HCT116 (cell line): Measurements from ENCODE around the gene TEAD3. TPM values are rescaled to one million over a fixed set of nuclear protein-coding genes. Genes with fewer than 3 reads are reported as not detected.

Experiments used
- ATAC-seq: fragments of 200-7000 bp; cut with Tn5 transposase; 2 replicates; pipeline ENCODE4 v1.9.1; 2020; ENCODE audit warnings: mild to moderate bottlenecking, moderate library complexity
- BruUV-seq: library from RNA; stranded (reverse); fragments of 400-500 nt; replicated peaks from 2 replicates; lab custom pipeline; 2021; lab: Mats Ljungman, UMichigan
- CTCF ChIA-PET: fragments of 300-600 bp; sonication (Branson Sonifier 250); formaldehyde crosslinking; loops from one replicate; lab custom pipeline; 2021; ENCODE audit warnings: antibody characterized with exemption; lab: Charles Lee
- POLR2A ChIA-PET: fragments of 300-600, 350-600 bp; sonication (Branson Sonifier 250); formaldehyde crosslinking; loops from one replicate; lab custom pipeline; 2021; ENCODE audit warnings: antibody characterized with exemption; lab: Charles Lee
- RAD21 ChIA-PET, 2 experiments: fragments of 300-600 bp; sonication (Branson Sonifier 250); formaldehyde crosslinking; loops; one replicate each; lab custom pipeline; 2023; ENCODE audit warnings: low total read pairs in 2 of 2; ENCODE audit not compliant: uncharacterized antibody in 2 of 2, unreplicated experiment in 2 of 2, low non-redundant PET in 1 of 2; lab: Charles Lee
- DNase-seq: peaks from one replicate; pipeline ENCODE4 v3.0.0-alpha.2; 2010; ENCODE audit warnings: low read depth, low spot score
- H2AFZ ChIP-seq: fragments of 200-600 bp; shearing (Covaris generic), sonication (generic); 2 replicates; pipeline ENCODE4 v1.6.1; 2017; ENCODE audit warnings: low read depth, mixed run types, mixed read lengths, antibody characterized with exemption, low read length; ENCODE audit not compliant: poor library complexity, severe bottlenecking
- H3K27ac ChIP-seq: 2 replicates; pipeline ENCODE4 v1.5.1; 2012; ENCODE audit warnings: low read depth, low read length
- H3K27me3 ChIP-seq: fragments of 200-600 bp; sonication (generic); 2 replicates; pipeline ENCODE4 v1.6.1; 2016; ENCODE audit warnings: mixed run types, low read length, mixed read lengths; ENCODE audit not compliant: insufficient read depth
- H3K36me3 ChIP-seq, 2 experiments: fragments of 200-500 bp in 1 of 2; fragments of 200-600 bp in 1 of 2; sonication (Bioruptor generic) in 1 of 2; sonication (generic) in 1 of 2; 2 replicates each; pipeline versions ENCODE4 v1.5.1 to v1.6.1; 2014 to 2016; ENCODE audit warnings: low read length in 2 of 2, inconsistent platforms in 1 of 2, mixed read lengths in 1 of 2, mixed run types in 1 of 2; ENCODE audit not compliant: insufficient read depth in 2 of 2, control insufficient read depth in 1 of 2
- H3K4me1 ChIP-seq, 2 experiments: fragments of 200-600 bp in 1 of 2; sonication (generic) in 1 of 2; 2 replicates each; pipeline versions ENCODE4 v1.5.1 to v1.6.1; 2012 to 2017; ENCODE audit warnings: low read length in 2 of 2, inconsistent platforms in 1 of 2, mild to moderate bottlenecking in 1 of 2, mixed read lengths in 1 of 2, mixed run types in 1 of 2, moderate library complexity in 1 of 2; ENCODE audit not compliant: insufficient read depth in 2 of 2, control insufficient read depth in 1 of 2
- H3K4me2 ChIP-seq: fragments of 200-600 bp; sonication (generic); 2 replicates; pipeline ENCODE4 v1.6.1; 2017; ENCODE audit warnings: mixed run types, low read length, mixed read lengths
- H3K4me3 ChIP-seq, 2 experiments: fragments of 200-600 bp in 1 of 2; sonication (generic) in 1 of 2; replicated peaks in 1 of 2; 2 replicates each; pipeline ENCODE4 v1.5.1; 2011 to 2016; ENCODE audit warnings: low read length in 2 of 2, control low read depth in 1 of 2, low read depth in 1 of 2, mild to moderate bottlenecking in 1 of 2, mixed read lengths in 1 of 2, mixed run types in 1 of 2
- H3K79me2 ChIP-seq: fragments of 200-600 bp; sonication (generic); 2 replicates; pipeline ENCODE4 v1.6.1; 2017; ENCODE audit warnings: mild to moderate bottlenecking, mixed run types, low read length, moderate library complexity, mixed read lengths; ENCODE audit not compliant: insufficient read depth
- H3K9ac ChIP-seq: fragments of 200-600 bp; sonication (generic); 2 replicates; pipeline ENCODE4 v1.6.1; 2016; ENCODE audit warnings: low read length, mixed read lengths
- H3K9me2 ChIP-seq: fragments of 200-600 bp; sonication (generic), shearing (Covaris generic); 2 replicates; pipeline ENCODE4 v1.6.1; 2017; ENCODE audit warnings: mixed run types, mild to moderate bottlenecking, moderate library complexity; ENCODE audit not compliant: insufficient read depth
- H3K9me3 ChIP-seq, 2 experiments: fragments of 200-500 bp in 1 of 2; fragments of 200-600 bp in 1 of 2; sonication (Bioruptor generic) in 1 of 2; sonication (generic) in 1 of 2; 2 replicates each; pipeline ENCODE4 v1.6.1; 2014 to 2017; ENCODE audit warnings: low read length in 2 of 2, mixed read lengths in 2 of 2, inconsistent platforms in 1 of 2, low read depth in 1 of 2, mild to moderate bottlenecking in 1 of 2, mixed run types in 1 of 2, moderate library complexity in 1 of 2; ENCODE audit not compliant: control insufficient read depth in 1 of 2, insufficient read depth in 1 of 2
- H4K20me1 ChIP-seq: fragments of 200-600 bp; sonication (generic), shearing (Covaris generic); 2 replicates; pipeline ENCODE4 v1.6.1; 2017; ENCODE audit warnings: mixed run types, mild to moderate bottlenecking, moderate library complexity; ENCODE audit not compliant: insufficient read depth
- CBX3 ChIP-seq: IDR thresholded peaks from 2 replicates; pipeline ENCODE4 v1.6.1; 2012; ENCODE audit warnings: low read depth
- CEBPB ChIP-seq: IDR thresholded peaks from 2 replicates; pipeline ENCODE4 v1.6.1; 2012; ENCODE audit warnings: low read depth
- EGR1 ChIP-seq: IDR thresholded peaks from 2 replicates; pipeline ENCODE4 v1.6.1; 2012; ENCODE audit warnings: low read depth
- ELF1 ChIP-seq: IDR thresholded peaks from 2 replicates; pipeline ENCODE4 v1.6.1; 2012; ENCODE audit warnings: low read depth, borderline replicate concordance
- EZH2 ChIP-seq: fragments of 200-600 bp; sonication (generic); IDR thresholded peaks from 2 replicates; pipeline ENCODE4 v1.6.1; 2017; ENCODE audit warnings: antibody characterized with exemption, mixed run types
- EZH2phosphoT487 ChIP-seq: fragments of 200-600 bp; IDR thresholded peaks from 2 replicates; pipeline ENCODE4 v1.6.1; 2018; ENCODE audit warnings: antibody characterized with exemption, borderline replicate concordance
- FOSL1 ChIP-seq: IDR thresholded peaks from 2 replicates; pipeline ENCODE4 v1.6.1; 2012; ENCODE audit warnings: low read depth
- JUND ChIP-seq: IDR thresholded peaks from 2 replicates; pipeline ENCODE4 v1.6.1; 2012
- POLR2A ChIP-seq: IDR thresholded peaks from 2 replicates; pipeline ENCODE4 v1.7.0; 2011; ENCODE audit warnings: borderline replicate concordance; ENCODE audit not compliant: insufficient read depth, insufficient read length; ENCODE audit errors: extremely low read depth
- RAD21 ChIP-seq: IDR thresholded peaks from 2 replicates; pipeline ENCODE4 v1.6.1; 2012; ENCODE audit warnings: low read depth, mild to moderate bottlenecking
- REST ChIP-seq: IDR thresholded peaks from 2 replicates; pipeline ENCODE4 v1.6.1; 2012; ENCODE audit warnings: low read depth
- SP1 ChIP-seq: IDR thresholded peaks from 2 replicates; pipeline ENCODE4 v1.6.1; 2012; ENCODE audit warnings: low read depth
- SRF ChIP-seq: IDR thresholded peaks from 2 replicates; pipeline ENCODE4 v1.6.1; 2012; ENCODE audit warnings: low read depth
- YY1 ChIP-seq: IDR thresholded peaks from 2 replicates; pipeline ENCODE4 v1.6.1; 2011; ENCODE audit warnings: low read length, low read depth, moderate library complexity, mild to moderate bottlenecking; ENCODE audit not compliant: insufficient replicate concordance; ENCODE audit errors: extremely low read depth
- ZBTB33 ChIP-seq: IDR thresholded peaks from 2 replicates; pipeline ENCODE4 v1.6.1; 2011; ENCODE audit warnings: mild to moderate bottlenecking, low read length, moderate library complexity; ENCODE audit not compliant: insufficient replicate concordance; ENCODE audit errors: extremely low read depth
- intact Hi-C: fragments of 100-400 bp; cut with micrococcal nuclease; formaldehyde crosslinking; loops from 2 replicates; pipeline ENCODE4 v1.10.0; 2022
- total RNA-seq: library from RNA; stranded (reverse); gene quantifications from one replicate; pipeline ENCODE4 v1.2.1, GENCODE V29; 2021; ENCODE audit not compliant: unreplicated experiment
- TF ChIP-seq, protein P1 (sequence below), 3 experiments: fragments of 200-600 bp in 1 of 3; sonication (generic) in 1 of 3; IDR thresholded peaks in 2 of 3; conservative IDR thresholded peaks in 1 of 3; 2 replicates each; pipeline ENCODE4 v1.5.1; 2012 to 2017; ENCODE audit warnings: low read depth in 2 of 3, low read length in 2 of 3, antibody characterized with exemption in 1 of 3, borderline replicate concordance in 1 of 3, control low read depth in 1 of 3, mild to moderate bottlenecking in 1 of 3, mixed read lengths in 1 of 3, mixed run types in 1 of 3, moderate library complexity in 1 of 3; ENCODE audit not compliant: insufficient read depth in 1 of 3
- TF ChIP-seq, protein P2 (sequence below): IDR thresholded peaks from 2 replicates; pipeline ENCODE4 v1.6.1; 2012
- TF ChIP-seq, protein P3 (sequence below): IDR thresholded peaks from 2 replicates; pipeline ENCODE4 v1.6.1; 2012

TEAD3 gene
- total RNA-seq, 1 experiment from 2014 or later: 21.8 TPM

DNA sequence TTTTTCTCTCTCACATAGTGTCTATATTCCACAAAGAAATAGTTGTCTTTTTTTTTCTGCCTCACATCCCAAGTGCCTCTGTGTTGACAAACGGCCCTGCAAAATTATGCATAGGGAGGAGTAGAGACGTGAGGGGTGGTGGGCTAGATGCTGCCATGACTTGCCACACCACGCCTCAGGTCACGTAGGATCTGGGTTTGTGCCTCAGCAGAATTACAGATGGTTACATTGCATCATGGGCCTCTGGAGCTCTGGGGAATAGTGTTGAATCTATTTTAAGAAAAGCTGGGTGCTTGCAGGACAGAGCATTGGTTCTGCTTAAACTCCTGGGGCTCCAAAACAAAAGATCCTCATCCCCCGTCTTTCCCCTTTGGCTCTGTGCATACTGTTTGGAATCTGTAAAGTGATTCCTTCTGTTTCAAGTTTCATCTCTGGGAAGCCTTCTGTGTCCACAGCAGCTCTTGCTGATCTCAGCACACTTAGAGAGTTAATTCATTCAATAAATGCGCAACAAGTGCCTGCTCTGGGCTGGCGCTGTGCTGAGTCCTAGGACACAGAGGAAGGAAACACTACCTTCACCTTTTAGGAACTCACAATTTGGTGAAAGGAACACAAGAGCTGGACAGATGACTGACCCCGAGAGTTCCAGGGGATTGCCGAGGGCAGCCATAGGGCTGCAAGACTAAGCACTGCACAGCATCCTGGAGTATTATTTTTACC is 42.3 kb downstream of the TEAD3 start:
- ChIA-PET CTCF (no interaction called here), POLR2A (no interaction called here), RAD21 (no interaction called here)
- no peaks in the 10 kb centered on the region for H3K27me3 ChIP-seq
- H3K9ac ChIP-seq: no peak overlapping the region
- BruUV-seq: no TSS peak
- no peaks in the 10 kb centered on the region for H3K79me2 ChIP-seq
- no peak overlapping the region for H3K4me2 ChIP-seq
- H3K27ac ChIP-seq: no peak overlapping the region
- no peaks in the 10 kb centered on the region for H3K9me3 ChIP-seq
- H3K4me1 ChIP-seq: peaks cover 13 to 23% of the 10 kb centered on the region in 2 experiments; a peak in 3 of 4 replicates
- TF ChIP-seq, protein P1, sequence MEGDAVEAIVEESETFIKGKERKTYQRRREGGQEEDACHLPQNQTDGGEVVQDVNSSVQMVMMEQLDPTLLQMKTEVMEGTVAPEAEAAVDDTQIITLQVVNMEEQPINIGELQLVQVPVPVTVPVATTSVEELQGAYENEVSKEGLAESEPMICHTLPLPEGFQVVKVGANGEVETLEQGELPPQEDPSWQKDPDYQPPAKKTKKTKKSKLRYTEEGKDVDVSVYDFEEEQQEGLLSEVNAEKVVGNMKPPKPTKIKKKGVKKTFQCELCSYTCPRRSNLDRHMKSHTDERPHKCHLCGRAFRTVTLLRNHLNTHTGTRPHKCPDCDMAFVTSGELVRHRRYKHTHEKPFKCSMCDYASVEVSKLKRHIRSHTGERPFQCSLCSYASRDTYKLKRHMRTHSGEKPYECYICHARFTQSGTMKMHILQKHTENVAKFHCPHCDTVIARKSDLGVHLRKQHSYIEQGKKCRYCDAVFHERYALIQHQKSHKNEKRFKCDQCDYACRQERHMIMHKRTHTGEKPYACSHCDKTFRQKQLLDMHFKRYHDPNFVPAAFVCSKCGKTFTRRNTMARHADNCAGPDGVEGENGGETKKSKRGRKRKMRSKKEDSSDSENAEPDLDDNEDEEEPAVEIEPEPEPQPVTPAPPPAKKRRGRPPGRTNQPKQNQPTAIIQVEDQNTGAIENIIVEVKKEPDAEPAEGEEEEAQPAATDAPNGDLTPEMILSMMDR (IDR thresholded peaks at IDR 0.05 in 2 of 3, conservative IDR thresholded peaks at IDR 0.05 in 1 of 3; ENCODE audit: borderline replicate concordance in 1 of 3, insufficient read depth in 1 of 3, low read depth in 2 of 3, low read length in 2 of 3): no peak
- TF ChIP-seq CBX3: no peak
- no peak for TF ChIP-seq EGR1
- TF ChIP-seq ZBTB33: no peak
- TF ChIP-seq REST: no peak
- no peak for TF ChIP-seq SRF
- no peak for TF ChIP-seq SP1
- no peak for TF ChIP-seq RAD21
- TF ChIP-seq, protein P2, sequence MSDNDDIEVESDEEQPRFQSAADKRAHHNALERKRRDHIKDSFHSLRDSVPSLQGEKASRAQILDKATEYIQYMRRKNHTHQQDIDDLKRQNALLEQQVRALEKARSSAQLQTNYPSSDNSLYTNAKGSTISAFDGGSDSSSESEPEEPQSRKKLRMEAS: no peak
- TF ChIP-seq ELF1: no peak
- no peak for TF ChIP-seq POLR2A
- TF ChIP-seq, protein P3, sequence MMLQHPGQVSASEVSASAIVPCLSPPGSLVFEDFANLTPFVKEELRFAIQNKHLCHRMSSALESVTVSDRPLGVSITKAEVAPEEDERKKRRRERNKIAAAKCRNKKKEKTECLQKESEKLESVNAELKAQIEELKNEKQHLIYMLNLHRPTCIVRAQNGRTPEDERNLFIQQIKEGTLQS: no peak
- no peak for TF ChIP-seq EZH2phosphoT487
- no peak for TF ChIP-seq CEBPB
- no peak for TF ChIP-seq FOSL1
- no peak for TF ChIP-seq EZH2
- no peak for TF ChIP-seq YY1
- TF ChIP-seq JUND: no peak
- H2AFZ ChIP-seq: no peak overlapping the region
- no peak overlapping the region for H3K4me3 ChIP-seq
- DNase-seq: no peak
- H3K36me3 ChIP-seq: peaks cover 4 to 18% of the 10 kb centered on the region in 2 experiments; a peak in 3 of 4 replicates
- intact Hi-C loops: no loop called here
- no peaks in the 10 kb centered on the region for H3K9me2 ChIP-seq
- no peak for ATAC-seq
- no peaks in the 10 kb centered on the region for H4K20me1 ChIP-seq
